ENCODE measurements around the gene PDGFC. TPM values are rescaled to one million over a fixed set of nuclear protein-coding genes. Genes with fewer than 3 reads are reported as not detected.
A peak's percentile ranks its signal among the peaks of the same experiment; 100 is the strongest.

PDGFC gene
- total and polyA plus RNA-seq, 2 of the 13 experiments (the other 11 are each of a cell fraction or from before 2014, with no cell fraction given), result 4.6 to 9.1 TPM

DNA sequence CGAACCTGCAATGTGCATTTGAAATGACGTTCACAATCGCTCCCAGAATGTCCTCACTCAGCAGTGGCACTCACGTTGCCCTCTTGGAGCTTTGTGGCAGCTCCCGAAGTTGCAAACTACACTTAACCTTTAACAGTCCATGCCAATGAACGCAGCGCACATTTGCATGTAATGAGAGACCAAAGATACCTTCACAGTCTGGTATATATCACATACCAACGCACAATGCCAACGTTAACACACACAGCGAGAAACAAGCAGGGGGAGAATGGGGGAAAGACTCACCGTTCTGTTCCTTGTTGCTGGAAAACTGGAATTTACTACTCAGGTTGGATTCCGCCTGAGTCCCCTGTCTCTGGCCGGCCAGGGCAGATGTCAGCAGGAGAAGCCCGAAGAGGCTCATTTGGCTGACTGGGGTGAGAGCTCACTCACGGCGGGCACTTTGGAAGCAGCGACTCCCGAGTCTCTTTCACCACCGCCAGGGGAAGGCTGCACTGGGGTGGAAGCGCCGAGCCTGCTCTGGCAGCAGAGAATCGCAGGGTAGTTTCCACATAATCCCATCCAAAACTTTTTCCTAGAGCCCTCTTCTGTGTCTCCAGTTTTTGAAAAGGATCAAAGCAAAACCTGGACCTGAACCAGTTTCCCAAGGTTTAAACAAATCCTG lies 966 bp downstream of the PDGFC start (continued):
- TF ChIP-seq SETDB1 (CRISPR knock-in tag; IDR thresholded peaks at IDR 0.05; ENCODE audit: borderline replicate concordance) (no peak), ZNF335 (CRISPR knock-in tag; IDR thresholded peaks at IDR 0.05) (no peak), SIN3A (IDR thresholded peaks at IDR 0.05; ENCODE audit: borderline replicate concordance, low read depth, low read length) (peak; percentile 37; the same call in 1 of the 2 replicates), ZSCAN30 (CRISPR knock-in tag; IDR thresholded peaks at IDR 0.05) (no peak), SMAD9 (CRISPR knock-in tag; IDR thresholded peaks at IDR 0.05) (no peak), ZFP1 (CRISPR knock-in tag; IDR thresholded peaks at IDR 0.05) (no peak), ZNF354B (CRISPR knock-in tag; IDR thresholded peaks at IDR 0.05) (no peak), FOSL2 (CRISPR knock-in tag; IDR thresholded peaks at IDR 0.05) (0 out of 2 replicates have a peak, but pooled peaks have one; percentile 6), NR1H2 (CRISPR knock-in tag; IDR thresholded peaks at IDR 0.05; ENCODE audit: borderline replicate concordance, low read depth) (no peak), KAT8 (CRISPR knock-in tag; IDR thresholded peaks at IDR 0.05) (no peak), ZNF616 (CRISPR knock-in tag; IDR thresholded peaks at IDR 0.05; ENCODE audit: low read depth) (no peak), XRCC5 (optimal IDR thresholded peaks at IDR 0.05; ENCODE audit: low read length) (peak; percentile 71), ZBTB7B (CRISPR knock-in tag; IDR thresholded peaks at IDR 0.05) (no peak), ZNF747 (CRISPR knock-in tag; IDR thresholded peaks at IDR 0.05; ENCODE audit: borderline replicate concordance) (0 out of 2 replicates have a peak, but pooled peaks have one; percentile 44), YY1 (IDR thresholded peaks at IDR 0.05; ENCODE audit: insufficient read depth, insufficient replicate concordance, low read depth, low read length) (no peak), ZNF264 (CRISPR knock-in tag; IDR thresholded peaks at IDR 0.05) (peak; percentile 56; the same call in 1 of the 2 replicates), RARG (CRISPR knock-in tag; IDR thresholded peaks at IDR 0.05; ENCODE audit: low read depth) (no peak), AGO1 (IDR thresholded peaks at IDR 0.05; ENCODE audit: low read depth, low read length, poor library complexity, severe bottlenecking) (no peak), ZNF598 (CRISPR knock-in tag; IDR thresholded peaks at IDR 0.05; ENCODE audit: borderline replicate concordance) (no peak), BHLHE40 (IDR thresholded peaks at IDR 0.05; ENCODE audit: low read length) (no peak)
- TF ChIP-seq, protein P1, sequence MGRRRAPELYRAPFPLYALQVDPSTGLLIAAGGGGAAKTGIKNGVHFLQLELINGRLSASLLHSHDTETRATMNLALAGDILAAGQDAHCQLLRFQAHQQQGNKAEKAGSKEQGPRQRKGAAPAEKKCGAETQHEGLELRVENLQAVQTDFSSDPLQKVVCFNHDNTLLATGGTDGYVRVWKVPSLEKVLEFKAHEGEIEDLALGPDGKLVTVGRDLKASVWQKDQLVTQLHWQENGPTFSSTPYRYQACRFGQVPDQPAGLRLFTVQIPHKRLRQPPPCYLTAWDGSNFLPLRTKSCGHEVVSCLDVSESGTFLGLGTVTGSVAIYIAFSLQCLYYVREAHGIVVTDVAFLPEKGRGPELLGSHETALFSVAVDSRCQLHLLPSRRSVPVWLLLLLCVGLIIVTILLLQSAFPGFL (CRISPR knock-in tag; IDR thresholded peaks at IDR 0.05), result no peak
- TF ChIP-seq, protein P2, sequence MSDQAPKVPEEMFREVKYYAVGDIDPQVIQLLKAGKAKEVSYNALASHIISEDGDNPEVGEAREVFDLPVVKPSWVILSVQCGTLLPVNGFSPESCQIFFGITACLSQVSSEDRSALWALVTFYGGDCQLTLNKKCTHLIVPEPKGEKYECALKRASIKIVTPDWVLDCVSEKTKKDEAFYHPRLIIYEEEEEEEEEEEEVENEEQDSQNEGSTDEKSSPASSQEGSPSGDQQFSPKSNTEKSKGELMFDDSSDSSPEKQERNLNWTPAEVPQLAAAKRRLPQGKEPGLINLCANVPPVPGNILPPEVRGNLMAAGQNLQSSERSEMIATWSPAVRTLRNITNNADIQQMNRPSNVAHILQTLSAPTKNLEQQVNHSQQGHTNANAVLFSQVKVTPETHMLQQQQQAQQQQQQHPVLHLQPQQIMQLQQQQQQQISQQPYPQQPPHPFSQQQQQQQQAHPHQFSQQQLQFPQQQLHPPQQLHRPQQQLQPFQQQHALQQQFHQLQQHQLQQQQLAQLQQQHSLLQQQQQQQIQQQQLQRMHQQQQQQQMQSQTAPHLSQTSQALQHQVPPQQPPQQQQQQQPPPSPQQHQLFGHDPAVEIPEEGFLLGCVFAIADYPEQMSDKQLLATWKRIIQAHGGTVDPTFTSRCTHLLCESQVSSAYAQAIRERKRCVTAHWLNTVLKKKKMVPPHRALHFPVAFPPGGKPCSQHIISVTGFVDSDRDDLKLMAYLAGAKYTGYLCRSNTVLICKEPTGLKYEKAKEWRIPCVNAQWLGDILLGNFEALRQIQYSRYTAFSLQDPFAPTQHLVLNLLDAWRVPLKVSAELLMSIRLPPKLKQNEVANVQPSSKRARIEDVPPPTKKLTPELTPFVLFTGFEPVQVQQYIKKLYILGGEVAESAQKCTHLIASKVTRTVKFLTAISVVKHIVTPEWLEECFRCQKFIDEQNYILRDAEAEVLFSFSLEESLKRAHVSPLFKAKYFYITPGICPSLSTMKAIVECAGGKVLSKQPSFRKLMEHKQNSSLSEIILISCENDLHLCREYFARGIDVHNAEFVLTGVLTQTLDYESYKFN (CRISPR knock-in tag; conservative IDR thresholded peaks at IDR 0.05), result no peak
- TF ChIP-seq, protein P3, sequence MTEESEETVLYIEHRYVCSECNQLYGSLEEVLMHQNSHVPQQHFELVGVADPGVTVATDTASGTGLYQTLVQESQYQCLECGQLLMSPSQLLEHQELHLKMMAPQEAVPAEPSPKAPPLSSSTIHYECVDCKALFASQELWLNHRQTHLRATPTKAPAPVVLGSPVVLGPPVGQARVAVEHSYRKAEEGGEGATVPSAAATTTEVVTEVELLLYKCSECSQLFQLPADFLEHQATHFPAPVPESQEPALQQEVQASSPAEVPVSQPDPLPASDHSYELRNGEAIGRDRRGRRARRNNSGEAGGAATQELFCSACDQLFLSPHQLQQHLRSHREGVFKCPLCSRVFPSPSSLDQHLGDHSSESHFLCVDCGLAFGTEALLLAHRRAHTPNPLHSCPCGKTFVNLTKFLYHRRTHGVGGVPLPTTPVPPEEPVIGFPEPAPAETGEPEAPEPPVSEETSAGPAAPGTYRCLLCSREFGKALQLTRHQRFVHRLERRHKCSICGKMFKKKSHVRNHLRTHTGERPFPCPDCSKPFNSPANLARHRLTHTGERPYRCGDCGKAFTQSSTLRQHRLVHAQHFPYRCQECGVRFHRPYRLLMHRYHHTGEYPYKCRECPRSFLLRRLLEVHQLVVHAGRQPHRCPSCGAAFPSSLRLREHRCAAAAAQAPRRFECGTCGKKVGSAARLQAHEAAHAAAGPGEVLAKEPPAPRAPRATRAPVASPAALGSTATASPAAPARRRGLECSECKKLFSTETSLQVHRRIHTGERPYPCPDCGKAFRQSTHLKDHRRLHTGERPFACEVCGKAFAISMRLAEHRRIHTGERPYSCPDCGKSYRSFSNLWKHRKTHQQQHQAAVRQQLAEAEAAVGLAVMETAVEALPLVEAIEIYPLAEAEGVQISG (CRISPR knock-in tag; IDR thresholded peaks at IDR 0.05), result 0 out of 2 replicates have a peak, but pooled peaks have one; percentile 17
- TF ChIP-seq, protein P4, sequence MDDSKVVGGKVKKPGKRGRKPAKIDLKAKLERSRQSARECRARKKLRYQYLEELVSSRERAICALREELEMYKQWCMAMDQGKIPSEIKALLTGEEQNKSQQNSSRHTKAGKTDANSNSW (CRISPR knock-in tag; IDR thresholded peaks at IDR 0.05; ENCODE audit: borderline replicate concordance), result no peak

All from HepG2 (cell line).